HG03196 (cell line): ENCODE results near the gene TDRD6.

Source experiments
- ATAC-seq: cut with Tn5 transposase; IDR thresholded peaks from one replicate; pipeline ENCODE4 v1.9.1; 2021; ENCODE audit not compliant: unreplicated experiment

The TDRD6 gene

DNA sequence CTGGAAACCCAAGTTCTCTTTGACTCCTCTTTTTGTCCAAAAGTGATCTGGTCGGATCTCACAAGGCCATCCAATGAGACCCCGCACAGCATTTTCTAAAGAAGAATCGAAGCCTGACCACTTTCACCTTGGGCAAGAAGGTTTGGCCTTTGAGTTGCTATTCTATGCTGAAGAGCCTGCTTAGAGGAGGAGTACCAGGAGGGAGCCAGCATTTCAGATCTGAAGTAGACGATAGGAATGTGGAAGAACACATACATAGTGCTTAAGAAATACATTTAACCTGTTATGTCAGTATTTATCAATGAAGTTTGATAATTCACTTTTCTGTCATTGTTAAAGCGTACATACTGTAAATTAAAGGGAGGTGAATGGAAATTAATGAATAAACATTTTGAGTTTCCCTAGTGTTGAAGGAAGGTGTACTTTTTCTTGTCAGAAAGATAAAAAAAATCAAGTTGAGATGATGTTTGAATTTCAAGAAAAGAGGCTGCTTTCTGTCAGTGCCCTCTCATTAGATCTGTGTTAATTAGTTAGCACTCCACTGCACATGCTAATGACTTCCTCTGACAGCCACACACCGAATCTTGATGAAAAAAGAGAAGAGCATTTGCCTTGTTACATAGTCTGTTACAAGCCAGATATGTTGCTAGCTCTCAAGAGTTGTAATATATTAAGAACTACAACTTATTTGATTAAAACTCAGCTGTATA, 10.9 kb upstream of the TDRD6 start:
- ATAC-seq = no peak

DNA sequence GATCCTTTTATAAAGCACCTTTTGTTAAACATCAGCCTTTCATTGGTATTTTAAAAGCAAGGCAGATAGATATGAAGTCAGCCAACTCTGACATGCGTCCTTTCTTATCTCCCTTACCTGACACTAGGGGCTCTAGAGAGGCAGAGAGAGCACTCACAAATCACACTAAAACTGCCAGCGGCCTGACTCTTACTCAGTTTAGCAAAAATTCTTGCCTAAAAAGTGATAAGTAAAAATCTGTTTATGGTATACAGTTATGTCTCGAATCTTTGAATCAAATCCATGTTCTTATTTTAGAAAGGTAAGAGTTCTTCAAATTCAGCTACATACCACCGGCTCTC, 10.4 kb upstream of the TDRD6 start:
- no peak for ATAC-seq

DNA sequence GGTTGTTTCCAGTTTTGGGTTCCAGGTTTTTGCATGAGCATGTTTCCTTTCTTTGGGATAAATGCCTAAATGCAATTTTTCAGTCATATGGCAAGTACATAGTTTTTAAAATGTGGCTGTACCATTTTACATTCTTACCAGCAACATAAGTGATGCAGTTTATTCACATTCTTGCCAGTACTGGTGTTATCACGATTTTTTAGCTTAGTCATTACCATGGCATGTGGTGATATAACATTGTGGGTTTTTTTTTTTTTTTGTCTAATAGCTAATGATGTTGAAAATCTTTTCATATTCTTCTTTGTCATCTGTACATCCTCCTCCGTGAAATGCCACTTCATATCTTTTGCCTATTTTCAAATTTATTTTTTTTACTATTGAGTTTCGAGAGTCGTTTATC, 2.9 kb upstream of the TDRD6 start:
- ATAC-seq = no peak

DNA sequence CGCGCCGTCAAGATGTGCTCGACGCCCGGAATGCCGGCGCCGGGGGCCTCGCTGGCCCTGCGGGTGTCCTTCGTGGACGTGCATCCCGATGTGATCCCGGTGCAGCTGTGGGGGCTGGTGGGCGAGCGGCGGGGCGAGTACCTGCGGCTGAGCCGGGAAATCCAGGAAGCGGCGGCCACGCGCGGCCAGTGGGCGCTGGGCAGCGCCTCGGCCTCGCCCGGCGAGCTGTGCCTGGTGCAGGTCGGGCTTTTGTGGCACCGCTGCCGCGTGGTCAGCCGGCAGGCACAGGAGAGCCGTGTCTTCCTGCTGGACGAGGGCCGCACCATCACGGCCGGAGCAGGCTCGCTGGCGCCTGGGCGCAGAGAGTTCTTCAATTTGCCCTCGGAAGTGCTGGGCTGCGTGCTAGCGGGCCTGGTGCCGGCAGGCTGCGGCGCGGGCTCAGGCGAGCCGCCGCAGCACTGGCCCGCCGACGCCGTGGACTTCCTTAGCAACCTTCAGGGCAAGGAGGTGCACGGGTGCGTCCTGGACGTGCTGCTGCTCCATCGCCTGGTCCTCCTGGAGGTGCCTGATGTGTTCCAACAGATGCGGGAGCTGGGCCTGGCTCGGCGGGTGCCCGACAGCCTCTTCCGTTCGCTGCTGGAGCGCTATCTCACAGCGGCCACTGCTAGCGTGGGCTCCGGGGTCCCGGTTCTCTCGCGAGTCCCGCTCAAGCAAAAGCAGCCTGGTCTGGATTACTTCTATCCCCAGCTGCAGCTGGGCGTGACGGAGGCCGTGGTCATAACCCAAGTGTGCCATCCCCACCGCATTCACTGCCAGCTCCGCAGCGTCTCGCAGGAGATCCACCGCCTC, 656 bp downstream of the TDRD6 start:
- no peak for ATAC-seq

DNA sequence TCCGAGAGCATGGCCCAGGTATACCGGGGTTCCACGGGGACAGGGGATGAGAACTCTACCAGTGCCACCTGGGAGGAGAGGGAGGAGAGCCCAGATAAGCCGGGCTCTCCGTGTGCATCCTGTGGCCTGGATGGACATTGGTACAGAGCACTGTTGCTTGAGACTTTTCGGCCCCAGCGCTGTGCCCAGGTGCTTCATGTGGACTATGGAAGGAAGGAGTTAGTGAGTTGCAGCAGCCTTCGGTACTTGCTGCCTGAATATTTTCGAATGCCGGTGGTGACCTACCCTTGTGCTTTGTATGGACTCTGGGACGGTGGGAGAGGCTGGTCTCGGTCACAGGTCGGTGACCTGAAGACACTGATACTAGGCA, 1.3 kb downstream of the TDRD6 start:
- no peak for ATAC-seq

DNA sequence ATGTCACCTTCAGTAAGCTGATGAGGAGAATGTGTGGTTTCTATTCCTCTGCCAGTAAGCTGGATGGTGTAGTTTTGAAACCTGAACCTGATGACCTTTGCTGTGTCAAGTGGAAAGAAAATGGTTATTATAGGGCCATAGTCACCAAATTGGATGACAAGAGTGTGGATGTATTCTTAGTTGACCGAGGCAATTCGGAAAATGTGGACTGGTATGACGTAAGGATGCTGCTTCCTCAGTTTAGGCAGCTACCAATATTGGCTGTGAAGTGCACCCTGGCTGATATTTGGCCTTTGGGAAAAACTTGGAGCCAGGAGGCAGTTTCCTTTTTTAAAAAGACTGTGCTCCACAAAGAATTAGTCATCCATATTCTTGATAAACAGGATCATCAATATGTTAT, 2.0 kb downstream of the TDRD6 start:
- no peak for ATAC-seq

DNA sequence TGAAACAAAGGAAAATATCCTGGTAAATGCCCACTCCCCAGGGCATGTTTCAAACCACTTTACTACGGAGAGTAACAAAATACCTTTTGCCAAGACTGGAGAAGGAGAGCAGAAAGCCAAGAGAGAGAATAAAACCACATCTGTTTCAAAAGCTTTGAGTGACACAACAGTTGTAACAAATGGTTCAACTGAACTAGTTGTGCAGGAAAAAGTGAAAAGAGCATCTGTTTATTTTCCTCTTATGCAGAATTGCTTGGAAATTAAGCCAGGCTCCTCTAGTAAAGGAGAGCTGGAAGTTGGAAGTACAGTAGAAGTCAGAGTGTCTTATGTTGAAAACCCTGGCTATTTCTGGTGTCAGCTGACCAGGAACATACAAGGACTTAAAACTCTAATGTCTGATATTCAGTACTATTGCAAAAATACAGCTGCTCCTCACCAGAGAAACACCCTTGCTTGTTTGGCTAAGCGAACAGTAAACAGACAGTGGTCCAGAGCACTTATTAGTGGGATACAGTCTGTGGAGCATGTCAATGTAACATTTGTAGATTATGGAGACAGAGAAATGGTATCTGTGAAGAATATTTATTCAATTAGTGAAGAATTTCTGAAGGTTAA, 2.6 kb downstream of the TDRD6 start:
- ATAC-seq = no peak

DNA sequence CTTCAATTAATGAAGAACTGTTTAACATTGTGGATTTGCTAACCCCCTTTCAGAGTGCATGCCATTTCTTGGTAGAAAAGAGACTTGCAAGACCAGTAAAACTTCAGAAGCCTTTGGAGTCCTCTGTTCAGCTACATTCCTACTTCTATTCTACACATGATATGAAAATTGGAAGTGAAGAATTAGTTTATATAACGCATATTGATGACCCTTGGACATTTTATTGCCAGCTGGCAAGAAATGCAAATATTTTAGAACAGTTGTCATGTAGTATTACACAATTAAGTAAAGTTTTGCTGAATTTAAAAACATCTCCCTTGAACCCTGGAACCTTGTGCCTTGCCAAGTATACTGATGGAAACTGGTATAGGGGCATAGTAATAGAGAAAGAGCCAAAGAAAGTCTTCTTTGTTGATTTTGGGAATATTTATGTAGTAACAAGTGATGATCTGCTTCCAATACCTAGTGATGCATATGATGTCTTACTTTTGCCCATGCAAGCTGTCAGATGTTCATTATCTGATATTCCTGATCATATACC, 3.3 kb downstream of the TDRD6 start:
- ATAC-seq = no peak

DNA sequence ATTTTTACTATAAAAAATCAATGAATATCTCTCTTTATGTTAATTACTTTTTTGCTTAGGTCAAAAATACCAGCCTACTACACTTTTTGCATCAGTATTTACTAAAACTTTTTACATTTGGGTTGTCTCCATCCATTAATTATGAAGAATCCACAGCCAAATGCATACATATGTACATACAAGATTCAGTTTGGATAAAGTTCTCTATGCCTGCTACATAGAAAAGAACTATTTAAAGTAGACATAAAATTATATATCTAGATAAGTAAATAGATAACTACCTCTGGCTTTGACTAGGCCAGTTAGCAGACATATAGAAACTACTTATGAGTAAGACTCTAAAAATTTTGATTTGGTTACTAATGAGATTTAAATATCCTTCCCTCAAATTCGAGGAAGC, 12.3 kb downstream of the TDRD6 start:
- no peak for ATAC-seq

DNA sequence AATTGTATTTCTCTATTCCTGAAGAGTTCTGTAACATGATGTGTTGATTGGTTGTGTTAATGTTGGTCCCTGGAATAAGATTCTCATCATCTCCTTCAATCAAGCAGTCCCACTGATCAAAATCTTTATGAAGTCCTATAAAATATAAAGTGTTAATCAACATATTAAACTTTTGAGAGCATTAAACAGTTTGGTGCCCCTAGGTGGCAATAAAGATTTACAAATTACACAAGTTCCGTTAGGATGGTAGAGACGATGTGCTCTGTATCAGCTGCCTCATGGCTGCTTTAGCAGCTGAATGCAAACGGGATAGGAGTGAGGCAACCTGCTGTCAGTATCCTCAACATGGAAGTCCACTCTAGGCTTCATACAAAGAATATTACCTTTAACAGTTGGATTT, 16.9 kb downstream of the TDRD6 start:
- ATAC-seq = no peak

DNA sequence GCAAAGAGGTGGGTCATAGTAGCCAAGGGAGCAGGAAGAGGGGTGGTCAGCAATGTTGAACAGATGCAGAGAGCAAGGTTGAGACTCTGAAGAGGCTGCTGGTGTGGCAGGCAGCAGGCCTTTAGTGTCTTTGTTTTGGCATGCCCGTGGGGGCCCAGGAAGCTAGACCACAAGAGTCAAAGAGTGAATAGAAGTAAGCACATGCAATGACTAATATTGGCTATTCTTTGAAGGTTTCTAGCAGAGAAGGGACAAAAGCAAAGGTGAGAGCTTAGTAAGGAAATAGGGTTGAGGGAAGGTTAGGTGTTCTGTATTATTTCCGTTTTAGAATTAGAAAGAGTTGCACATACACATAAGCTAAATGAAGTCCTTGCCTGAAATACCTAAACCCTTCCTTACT, 18.8 kb downstream of the TDRD6 start:
- ATAC-seq = no peak

DNA sequence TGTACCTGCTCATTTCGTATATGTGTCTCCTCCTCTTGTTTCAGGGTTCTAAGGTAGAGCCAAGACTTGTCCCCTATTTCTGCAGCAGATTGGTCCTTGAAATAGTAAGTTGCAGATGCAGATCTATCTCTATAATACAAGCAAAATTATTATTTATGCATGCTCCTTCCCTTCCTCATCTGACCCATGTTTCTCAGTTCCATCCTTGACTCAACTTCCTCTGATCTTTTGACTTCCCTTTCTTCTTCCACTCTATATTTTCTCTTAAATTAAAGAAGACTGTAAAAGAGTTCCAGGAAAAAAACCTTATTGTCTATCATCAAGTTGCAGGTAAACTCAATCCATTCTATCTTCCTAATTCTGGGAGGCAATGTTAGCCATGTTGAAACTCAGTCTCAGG, 23.8 kb downstream of the TDRD6 start:
- ATAC-seq = no peak

DNA sequence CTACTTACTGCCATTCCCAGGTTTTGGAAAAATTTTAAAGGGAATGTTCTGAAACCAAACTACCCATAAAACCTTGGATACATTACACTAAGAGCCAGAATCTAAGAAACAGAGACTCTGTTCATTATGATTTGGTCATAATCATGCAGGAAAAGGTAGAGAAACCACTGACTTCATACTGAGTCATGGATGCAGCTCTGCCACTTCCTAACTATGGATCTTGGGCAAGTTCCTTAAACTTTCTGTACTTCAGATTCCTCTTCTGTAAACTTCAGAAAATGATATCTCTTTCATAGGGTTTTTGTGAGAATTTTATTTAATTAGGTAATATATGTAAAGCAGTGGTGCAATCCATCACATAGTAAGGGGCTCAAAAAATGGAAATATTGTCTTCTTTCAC, 27.5 kb downstream of the TDRD6 start:
- ATAC-seq = no peak

DNA sequence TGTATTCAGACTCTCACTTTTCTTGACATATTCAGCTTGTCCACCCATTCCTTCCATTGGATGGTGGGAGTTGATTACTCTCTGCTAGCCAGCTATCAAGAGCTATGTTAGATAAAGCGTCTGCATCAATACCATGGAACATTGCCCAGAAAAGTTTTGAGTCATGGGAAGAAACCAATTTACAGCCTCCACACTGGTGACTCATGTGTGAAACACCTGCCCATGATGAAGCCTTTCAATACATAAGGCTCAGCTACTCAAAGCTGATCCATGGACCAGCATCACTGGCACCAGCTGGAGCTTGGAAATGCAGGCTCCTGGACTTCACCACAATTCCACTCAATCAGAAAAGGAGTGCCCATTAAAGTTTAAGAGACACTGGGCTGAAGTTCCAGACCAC, 31.4 kb downstream of the TDRD6 start:
- ATAC-seq = no peak

DNA sequence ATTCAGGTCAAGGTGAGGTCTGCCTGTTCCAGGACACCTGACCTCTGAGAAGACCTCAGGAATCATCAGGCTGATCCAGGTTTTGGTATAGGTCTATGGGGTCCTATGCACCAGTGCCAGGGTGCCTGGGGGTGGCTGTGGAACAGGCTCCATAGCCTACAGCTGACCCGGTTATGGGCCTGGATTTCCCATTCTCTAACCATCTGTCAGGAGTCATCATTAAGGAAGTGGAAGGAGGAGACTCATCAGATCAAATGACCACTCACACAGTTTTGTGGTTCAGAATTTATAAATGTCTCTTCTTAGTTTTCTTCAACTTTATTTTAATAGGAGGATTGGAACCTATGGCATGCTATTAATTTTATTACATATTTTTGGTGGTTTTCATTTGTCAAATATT, 32.7 kb downstream of the TDRD6 start:
- ATAC-seq = no peak

DNA sequence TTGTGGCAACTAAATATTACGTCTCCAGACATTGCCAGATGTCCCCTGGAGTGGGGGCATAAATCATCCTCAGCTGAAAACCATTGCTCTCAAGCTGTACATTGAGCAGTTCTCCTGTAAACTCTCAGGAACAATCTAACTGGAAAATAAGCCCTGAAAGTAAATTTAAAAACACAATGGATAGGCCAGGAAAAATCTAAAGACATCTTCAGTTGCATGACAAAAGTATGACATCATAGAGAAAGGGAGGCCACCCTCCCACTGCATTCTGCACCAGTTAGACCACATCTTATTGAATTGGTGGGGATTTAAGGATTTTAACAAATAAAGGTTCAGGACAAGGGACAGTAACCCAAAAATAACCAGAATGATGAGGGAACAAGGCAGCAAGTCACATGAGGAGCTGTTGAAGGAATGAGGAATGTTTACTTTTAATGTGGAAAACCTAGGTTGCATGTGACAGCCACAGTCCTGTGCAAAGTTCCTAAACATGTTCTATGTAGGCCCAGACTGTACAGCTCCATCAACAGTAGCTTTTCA, 42.2 kb downstream of the TDRD6 start:
- no peak for ATAC-seq

DNA sequence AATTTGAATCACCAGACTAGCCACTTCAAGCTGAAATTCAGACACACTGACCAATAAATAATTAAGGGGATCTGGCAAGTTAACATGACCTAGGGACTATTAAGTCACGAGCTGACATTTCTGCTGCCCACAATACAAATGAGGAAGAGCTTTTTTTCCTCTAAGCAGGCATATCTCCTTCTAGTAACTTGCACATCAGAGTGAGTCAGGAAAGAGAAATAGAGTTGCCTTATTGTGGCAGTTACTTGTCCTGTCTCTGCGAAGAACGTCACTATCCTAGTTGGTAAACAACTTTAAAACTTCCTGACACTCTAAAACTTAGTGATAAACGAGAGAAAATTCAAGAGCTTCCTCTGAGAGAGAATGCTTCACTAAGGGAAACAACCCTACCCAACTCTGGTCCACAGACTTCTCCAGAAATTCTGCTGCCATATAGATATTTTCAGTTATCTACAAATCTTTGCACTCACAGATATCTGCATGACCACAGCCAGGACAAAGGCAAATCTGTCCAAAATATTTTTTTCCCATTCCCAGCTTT, 43.3 kb downstream of the TDRD6 start:
- ATAC-seq = no peak

DNA sequence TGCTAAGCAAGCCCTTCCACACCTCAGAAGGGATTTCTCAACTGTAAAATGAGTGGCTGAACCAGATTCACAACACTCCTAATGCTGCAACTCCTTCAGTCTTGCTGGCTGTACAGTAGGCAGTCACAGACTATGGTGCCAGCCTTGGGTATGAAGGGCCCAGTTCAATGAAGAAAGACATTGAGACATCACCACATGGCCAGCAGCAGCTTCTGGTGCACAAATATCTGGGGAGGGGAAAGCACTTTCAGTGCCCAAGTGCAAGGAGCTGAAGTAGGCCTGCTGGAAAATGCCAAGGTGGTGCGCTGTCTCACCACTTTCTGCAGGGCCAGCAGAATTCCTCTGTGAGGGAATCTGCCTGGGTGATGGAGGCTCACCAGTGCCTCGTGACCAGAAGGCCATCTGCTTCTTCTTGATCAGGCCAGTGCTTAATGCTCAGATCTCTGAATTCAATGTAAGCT, 45.7 kb downstream of the TDRD6 start:
- no peak for ATAC-seq

DNA sequence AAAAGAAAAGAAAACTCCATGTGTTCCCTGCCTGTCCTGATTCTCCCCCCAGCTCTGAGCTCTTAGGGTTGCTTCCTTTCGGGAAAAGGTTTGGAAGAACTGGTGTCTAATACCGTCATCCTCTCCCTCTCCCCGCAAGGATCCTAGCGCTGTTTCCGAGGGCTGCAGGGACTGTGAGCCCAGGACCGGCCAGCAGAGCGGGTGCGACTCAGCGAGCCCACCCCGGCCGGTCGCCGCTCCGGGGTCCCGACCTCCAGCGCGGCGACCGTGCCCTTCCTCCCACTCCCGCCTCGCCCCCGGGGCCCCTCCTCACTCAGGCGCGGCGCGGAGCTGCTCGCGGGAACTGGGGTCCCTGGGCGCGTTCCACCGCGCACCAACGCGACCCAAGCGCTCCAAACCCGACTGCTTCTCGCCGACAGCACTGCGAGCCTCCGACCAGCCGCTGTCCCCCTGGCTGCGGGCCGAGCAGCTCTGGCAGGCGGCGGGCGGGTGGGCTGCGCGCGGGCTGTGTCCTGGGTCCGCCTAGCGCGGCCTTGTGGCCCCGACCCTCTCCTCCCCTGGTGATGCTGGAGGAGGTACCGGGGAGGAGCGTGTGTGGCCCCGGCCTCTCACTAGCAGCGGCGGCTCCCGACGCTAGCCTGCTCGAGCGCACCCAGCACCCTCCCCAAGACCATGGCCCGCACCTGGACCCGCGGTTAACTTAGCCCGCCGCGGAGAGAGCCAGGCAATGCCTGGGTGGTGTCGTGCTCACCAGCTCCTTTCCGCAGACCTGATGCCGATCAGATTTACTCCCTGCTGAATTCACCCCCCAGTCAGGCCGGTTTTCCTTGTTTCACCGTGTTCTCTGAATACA, 47.4 kb downstream of the TDRD6 start, which contains the start of gene PLA2G7:
Gene PLA2G7, minus strand, starts transcription at position 509 of the 853 bp plus-strand sequence. CDS start 12,484 bp downstream, outside the sequence.
- ATAC-seq = no peak

DNA sequence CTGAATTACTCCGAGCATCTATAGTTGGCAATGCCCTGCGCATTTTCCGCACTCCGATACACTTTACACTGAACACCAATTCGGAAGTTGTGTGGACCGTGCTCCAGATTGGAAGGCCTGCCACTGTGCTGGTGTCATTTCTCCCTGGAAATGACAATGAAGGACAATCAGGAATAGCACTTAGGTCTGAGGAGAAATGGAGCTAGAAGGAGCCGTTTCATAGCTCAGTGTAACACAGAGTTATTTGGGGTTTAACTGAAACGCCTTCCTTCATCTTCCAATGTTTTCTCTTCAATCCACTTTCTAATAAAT, 48.0 kb downstream of the TDRD6 start:
- no peak for ATAC-seq

DNA sequence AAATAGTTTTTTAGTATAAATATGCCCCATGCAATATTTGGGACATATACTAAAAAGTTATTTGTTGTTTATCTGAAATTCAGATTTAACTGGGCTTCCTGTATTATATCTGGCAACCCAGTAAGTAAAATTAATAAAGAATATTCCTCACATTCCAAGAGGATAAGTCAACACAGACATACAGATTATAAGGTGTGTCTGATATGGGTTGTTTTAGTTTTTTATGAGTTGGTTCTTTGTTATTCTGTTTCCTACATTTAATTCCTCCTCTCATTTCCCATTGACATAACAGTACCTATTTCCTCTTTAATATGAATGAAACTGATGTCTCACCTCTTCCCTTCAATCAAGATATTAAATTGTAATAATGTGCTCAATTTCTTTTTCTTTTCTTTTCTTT, 49.2 kb downstream of the TDRD6 start:
- no peak for ATAC-seq
